Stimulated activated CD4-positive, alpha-beta T cell treated with anti-CD3 and anti-CD28 coated beads, Interleukin-1b, Interleukin-23, amount 100 ng/mL, for 1 hour (primary cell): Measurements from ENCODE around the gene GOLGA7B.
"Not testable (repeated sequence)": the region's sequence is repeated elsewhere in the genome, so short reads cannot be mapped to it uniquely, and the experiment has no call there.

Experiments
- DNase-seq, 2 donors: peaks; one replicate each; pipeline ENCODE4 v3.0.0-alpha.2; 2020; ENCODE audit warnings: low read depth in 2 of 2

Gene GOLGA7B

GRCh38 chr10:97831259-97831658 is 18.4 kb upstream of the GOLGA7B start:
- no peak for DNase-seq

GRCh38 chr10:97836446-97836845 is 13.2 kb upstream of the GOLGA7B start:
- no peak for DNase-seq

DNA sequence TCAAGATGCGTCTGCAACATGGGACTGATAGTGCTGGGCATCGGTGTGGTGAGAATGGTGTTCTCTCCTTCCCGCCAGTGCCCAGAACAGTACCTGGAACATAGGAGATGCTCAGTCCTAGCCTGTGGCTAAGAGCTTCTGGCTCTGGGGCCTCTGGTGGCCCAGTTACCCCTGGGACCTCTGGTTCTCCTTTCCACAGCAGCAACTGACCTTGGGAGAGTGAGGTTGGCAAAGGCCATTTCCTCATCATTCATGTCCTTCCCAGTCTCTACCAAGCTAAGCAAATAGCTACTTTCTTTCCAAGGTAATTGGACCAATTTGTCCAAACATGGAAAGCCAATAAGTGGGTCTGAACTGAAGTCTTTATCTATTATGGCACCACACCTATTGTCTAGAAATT is 11.6 kb upstream of the GOLGA7B start:
- no peak for DNase-seq

DNA sequence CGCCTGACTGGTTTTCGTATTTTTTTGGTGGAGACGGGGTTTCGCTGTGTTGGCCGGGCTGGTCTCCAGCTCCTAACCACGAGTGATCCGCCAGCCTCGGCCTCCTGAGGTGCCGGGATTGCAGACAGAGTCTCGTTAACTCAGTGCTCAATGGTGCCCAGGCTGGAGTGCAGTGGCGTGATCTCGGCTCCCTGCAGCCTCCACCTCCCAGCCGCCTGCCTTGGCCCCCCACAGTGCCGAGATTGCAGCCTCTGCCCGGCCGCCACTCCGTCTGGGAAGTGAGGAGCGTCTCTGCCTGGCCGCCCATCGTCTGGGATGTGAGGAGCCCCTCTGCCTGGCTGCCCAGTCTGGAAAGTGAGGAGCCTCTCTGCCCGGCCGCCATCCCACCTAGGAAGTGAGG is 8.5 kb upstream of the GOLGA7B start:
- not testable (repeated sequence) for DNase-seq

DNA sequence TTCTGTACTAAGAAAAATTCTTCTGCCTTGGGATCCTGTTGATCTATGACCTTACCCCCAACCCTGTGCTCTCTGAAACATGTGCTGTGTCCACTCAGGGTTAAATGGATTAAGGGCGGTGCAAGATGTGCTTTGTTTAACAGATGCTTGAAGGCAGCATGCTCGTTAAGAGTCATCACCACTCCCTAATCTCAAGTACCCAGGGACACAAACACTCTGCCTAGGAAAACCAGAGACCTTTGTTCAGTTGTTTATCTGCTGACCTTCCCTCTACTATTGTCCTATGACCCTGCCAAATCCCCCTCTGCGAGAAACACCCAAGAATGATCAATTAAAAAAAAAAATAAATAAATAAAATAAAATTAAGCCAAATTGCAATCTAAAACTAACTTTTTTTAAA is 7.5 kb upstream of the GOLGA7B start:
- DNase-seq, result not testable (repeated sequence)

DNA sequence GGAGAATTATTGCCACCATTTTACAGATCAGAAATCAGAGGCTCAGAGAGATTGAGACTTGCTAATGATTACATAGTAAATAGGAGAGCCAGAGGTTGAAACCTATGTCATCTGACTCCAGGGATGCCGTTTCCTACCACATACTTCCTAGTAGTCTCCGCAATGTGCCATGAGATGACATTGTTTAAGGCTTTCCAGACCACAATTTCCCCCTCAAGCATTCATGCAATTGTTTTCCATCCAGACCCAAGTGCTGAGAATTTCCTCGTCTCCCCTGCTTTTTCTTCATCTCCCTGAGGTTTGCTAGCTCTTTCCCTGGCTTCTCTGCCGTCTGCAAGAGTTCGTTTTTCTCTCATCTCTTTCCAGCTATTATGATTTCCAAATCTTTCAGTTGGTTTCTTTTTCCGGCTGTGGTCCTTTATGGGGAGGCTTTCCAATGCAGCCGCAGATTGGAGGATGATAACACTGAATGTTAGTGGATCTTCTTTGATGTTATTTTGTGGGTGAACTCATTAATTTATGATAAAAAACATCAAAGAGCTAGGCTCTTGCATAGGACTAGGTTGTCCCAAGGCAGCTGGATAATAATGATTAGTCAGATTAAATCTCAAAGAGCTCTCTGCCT is 6.9 kb upstream of the GOLGA7B start:
- no peak for DNase-seq

DNA sequence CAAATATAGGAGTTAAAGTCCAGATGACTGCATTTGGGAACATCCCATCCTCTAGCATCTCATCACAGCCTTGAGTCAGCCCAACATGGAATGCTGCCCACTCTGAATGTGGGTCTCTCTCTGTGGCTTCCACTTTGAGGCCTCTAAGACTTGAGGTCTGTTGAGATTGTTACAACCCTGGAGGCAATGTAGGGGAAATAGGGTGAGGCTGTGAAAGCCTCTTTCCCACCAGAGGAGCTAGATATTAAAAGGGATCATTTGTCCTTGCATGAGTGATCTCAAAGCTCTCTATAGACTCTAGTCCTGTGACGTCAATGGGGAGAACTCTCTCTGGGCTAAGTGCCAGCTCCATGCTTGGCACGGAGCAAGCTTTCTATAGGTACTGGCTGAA is 6.4 kb upstream of the GOLGA7B start:
- no peak for DNase-seq

DNA sequence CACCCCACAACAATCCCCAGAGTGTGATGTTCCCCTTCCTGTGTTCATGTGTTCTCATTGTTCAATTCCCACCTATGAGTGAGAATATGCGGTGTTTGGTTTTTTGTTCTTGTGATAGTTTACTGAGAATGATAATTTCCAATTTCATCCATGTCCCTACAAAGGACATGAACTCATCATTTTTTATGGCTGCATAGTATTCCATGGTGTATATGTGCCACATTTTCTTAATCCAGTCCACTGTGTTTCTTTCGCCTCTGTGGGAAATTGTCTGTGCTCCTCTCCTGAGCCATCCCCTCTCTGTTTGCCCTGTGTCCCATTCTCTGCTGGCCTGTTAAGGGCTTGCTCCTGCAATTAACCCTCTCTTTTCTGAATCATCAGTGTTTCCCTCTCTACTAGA is 5.7 kb upstream of the GOLGA7B start:
- DNase-seq, result not testable (repeated sequence)

DNA sequence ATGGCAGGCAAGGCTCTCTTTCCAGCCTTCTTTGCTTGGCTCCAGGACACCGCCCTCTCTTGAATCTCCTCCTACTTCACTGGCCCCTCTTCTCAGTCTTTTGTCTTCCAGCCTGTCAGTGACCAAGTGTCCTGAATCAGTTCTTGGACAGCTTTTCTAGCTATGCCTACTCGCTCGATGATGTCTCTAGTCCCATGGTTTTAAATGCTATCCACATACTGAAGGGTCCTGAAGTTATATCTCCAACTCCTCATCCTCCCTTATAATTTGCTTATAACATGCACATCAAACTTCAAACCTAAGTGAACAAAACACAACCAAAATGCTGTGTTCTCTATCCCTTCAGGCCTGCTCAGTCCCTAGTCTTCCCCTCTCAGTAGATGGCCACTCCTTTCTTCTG is 5.0 kb upstream of the GOLGA7B start:
- no peak for DNase-seq

DNA sequence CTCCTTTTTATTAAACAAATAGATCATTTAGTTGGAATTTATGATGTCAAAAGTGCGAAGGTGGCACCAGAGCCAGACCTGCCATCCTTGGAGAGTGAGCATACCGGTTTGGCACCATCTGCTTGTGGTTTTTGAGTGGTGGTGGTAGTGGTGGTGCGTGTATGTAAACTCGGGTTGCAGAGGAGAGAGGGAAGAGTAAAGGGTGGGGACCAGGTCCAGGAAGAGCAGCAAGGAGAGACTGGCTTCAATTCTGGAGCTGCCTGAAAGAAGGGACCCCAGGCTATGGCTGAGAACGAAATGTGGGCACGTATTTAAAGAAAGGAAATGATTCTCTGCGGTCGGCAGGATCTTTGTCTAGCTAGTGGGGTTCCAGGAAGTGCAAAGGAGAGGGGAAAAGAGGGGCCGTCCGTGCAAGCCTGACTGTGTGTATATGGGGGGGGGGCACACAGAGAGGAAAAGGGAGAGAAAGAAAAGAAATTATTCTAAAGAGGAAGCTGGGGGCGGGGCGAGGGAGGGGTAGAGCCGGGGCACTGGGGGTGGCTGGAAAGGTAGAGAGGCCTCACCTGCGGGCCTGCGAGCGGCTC is 448 bp upstream of the GOLGA7B start:
- DNase-seq, result no peak

DNA sequence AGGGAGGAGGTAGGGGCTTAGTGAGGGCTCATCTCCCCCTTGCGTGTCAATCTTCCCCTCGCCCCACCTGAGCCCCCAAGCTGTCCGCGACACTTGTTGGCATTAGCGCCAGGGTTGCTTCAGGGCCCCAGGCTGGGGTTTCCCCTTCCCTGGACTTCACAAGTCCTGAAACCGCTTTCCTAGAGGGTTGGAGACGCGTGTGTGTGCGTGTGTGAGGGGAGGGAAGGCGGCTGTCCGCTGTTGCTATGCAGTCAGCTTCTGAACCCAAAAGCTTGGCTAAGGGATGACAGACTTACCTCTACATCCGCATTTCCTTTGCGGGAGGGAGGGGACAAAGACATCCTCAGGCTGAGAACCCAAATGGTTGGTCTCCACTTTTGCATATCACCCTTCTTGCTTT is 803 bp downstream of the GOLGA7B start:
- no peak for DNase-seq

GRCh38 chr10:97851341-97852001 is 1.8 kb downstream of the GOLGA7B start:
- no peak for DNase-seq

GRCh38 chr10:97852277-97852676 is 2.6 kb downstream of the GOLGA7B start:
- DNase-seq, result no peak

- no peak for DNase-seq
Observed at GRCh38 chr10:97852840-97853405, 3.3 kb downstream of the GOLGA7B start.

DNA sequence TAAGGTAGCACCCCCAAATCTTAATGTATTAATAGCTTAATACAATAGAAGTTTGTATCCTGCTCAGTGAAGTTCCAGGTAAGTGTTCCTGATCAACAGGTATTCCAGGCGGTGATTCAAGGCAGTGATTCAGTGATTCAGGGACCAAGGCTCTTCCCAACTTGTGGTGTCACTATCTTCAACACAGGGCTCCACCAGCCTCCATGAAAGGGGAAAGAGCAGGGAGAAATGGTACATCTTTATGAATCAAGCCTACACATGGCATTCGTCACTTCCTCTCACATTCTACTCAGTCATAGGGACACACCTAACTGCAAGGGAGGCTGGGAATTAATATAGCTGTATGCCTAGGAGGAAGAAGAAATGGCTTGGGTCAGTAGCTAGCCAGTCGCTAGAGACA is 5.1 kb downstream of the GOLGA7B start:
- DNase-seq, result no peak

- DNase-seq, result no peak
Observed at GRCh38 chr10:97858001-97858439, 8.4 kb downstream of the GOLGA7B start.

DNA sequence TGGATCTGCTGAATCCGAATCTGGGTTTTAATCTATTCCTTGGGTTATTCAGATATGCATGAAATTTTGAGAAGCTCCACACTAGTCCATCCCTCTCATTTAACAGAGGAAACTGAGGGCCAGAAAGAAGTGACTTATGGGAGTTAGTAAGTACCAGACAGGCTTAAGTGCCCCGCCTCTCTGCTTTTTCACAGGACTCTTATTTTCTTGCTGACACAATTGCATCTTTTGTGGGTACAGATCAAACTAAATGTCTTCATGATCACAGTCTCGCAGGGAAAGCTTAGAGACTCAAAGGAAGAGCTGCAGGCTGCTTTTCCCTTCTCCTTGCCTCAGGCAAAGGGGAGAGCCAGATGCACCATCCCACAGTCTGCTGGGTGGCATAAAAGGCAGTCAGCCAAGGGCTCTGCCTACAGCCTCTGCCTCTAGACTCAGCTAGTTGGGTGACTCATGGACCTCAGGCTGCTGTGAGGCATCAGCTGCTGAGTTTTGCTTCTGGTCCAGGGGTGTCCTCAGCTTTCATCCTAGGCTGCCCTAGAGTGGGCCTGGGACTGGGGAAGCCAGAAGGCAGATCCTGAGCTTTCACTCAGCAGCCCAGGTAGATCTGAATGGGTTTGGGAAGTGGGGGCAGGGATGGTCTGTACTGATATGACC is 11.6 kb downstream of the GOLGA7B start:
- no peak for DNase-seq

- no peak for DNase-seq
Observed at GRCh38 chr10:97861924-97862323, 12.3 kb downstream of the GOLGA7B start.

GRCh38 chr10:97863808-97864207 is 14.2 kb downstream of the GOLGA7B start:
- no peak for DNase-seq

DNA sequence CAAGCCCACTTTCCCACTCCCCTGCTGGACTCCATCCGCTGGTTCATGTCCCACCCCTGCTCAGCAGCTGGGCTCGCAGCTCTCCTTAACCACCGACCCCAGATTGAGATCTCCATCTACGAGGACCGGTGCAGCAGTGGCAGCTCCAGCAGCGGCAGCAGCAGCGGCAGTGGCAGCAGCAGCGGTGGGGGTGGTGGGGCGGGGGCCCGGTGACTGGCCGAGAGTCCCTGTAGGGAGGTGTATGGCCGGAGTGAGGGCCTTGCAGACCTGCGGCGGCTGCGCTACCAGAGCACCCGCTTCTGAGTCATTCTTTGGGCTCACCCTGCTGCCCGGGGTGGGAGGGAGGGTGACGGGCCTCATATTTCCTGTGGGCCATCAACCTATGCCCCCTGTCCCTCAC is 15.8 kb downstream of the GOLGA7B start:
- no peak for DNase-seq

- DNase-seq, result no peak
Observed at GRCh38 chr10:97866524-97867219, 17.0 kb downstream of the GOLGA7B start.

- no peak for DNase-seq
Observed at GRCh38 chr10:97867220-97867800, 17.7 kb downstream of the GOLGA7B start.
